Measurements from ENCODE around the gene TSPO2.

DNA sequence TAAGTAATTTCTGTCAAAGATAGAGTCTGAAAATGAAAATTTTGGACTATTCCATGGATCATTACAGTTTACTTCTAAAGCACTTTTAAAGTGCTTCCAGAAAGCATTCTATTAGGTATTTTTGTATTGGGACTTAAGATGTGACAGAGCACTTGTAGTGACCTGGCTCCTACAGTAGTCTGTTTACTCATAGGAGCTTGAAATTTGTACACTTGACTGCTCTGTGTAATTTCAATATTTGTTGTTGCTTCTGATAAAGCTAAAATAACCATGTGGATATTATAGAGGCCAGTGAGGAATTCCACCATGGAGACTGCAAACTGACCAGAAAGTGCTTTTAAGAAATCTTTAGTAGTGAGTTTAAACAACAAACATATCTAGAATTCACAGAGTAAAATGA lies 40.8 kb downstream of the TSPO2 start:
- TF ChIP-seq ZNF70 (CRISPR knock-in tag; IDR thresholded peaks at IDR 0.05) = no peak
- TF ChIP-seq, protein P1, sequence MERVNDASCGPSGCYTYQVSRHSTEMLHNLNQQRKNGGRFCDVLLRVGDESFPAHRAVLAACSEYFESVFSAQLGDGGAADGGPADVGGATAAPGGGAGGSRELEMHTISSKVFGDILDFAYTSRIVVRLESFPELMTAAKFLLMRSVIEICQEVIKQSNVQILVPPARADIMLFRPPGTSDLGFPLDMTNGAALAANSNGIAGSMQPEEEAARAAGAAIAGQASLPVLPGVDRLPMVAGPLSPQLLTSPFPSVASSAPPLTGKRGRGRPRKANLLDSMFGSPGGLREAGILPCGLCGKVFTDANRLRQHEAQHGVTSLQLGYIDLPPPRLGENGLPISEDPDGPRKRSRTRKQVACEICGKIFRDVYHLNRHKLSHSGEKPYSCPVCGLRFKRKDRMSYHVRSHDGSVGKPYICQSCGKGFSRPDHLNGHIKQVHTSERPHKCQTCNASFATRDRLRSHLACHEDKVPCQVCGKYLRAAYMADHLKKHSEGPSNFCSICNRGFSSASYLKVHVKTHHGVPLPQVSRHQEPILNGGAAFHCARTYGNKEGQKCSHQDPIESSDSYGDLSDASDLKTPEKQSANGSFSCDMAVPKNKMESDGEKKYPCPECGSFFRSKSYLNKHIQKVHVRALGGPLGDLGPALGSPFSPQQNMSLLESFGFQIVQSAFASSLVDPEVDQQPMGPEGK (CRISPR knock-in tag; IDR thresholded peaks at IDR 0.05; ENCODE audit: borderline replicate concordance) = no peak
- TF ChIP-seq ZFP3 (CRISPR knock-in tag; IDR thresholded peaks at IDR 0.05) = no peak
- no peak for TF ChIP-seq SNAI2 (CRISPR knock-in tag; IDR thresholded peaks at IDR 0.05)
- TF ChIP-seq ZFP30 (CRISPR knock-in tag; IDR thresholded peaks at IDR 0.05) = no peak
- no peak for TF ChIP-seq GLIS3 (CRISPR knock-in tag; IDR thresholded peaks at IDR 0.05)
- TF ChIP-seq, protein P2, sequence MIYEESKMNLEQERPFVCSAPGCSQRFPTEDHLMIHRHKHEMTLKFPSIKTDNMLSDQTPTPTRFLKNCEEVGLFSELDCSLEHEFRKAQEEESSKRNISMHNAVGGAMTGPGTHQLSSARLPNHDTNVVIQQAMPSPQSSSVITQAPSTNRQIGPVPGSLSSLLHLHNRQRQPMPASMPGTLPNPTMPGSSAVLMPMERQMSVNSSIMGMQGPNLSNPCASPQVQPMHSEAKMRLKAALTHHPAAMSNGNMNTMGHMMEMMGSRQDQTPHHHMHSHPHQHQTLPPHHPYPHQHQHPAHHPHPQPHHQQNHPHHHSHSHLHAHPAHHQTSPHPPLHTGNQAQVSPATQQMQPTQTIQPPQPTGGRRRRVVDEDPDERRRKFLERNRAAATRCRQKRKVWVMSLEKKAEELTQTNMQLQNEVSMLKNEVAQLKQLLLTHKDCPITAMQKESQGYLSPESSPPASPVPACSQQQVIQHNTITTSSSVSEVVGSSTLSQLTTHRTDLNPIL (CRISPR knock-in tag; IDR thresholded peaks at IDR 0.05; ENCODE audit: low read depth) = no peak
- no peak for TF ChIP-seq ESRRG (CRISPR knock-in tag; IDR thresholded peaks at IDR 0.05)
- no peak for TF ChIP-seq OSR1 (CRISPR knock-in tag; IDR thresholded peaks at IDR 0.05)
- no peak for TF ChIP-seq PPARA (CRISPR knock-in tag; IDR thresholded peaks at IDR 0.05; ENCODE audit: borderline replicate concordance)
- no peak for TF ChIP-seq BACH2 (CRISPR knock-in tag; IDR thresholded peaks at IDR 0.05; ENCODE audit: borderline replicate concordance)
- TF ChIP-seq ARNTL (CRISPR knock-in tag; IDR thresholded peaks at IDR 0.05; ENCODE audit: borderline replicate concordance, low read depth) = no peak
- no peak for TF ChIP-seq TCF4 (CRISPR knock-in tag; IDR thresholded peaks at IDR 0.05; ENCODE audit: borderline replicate concordance)
- TF ChIP-seq, protein P3, sequence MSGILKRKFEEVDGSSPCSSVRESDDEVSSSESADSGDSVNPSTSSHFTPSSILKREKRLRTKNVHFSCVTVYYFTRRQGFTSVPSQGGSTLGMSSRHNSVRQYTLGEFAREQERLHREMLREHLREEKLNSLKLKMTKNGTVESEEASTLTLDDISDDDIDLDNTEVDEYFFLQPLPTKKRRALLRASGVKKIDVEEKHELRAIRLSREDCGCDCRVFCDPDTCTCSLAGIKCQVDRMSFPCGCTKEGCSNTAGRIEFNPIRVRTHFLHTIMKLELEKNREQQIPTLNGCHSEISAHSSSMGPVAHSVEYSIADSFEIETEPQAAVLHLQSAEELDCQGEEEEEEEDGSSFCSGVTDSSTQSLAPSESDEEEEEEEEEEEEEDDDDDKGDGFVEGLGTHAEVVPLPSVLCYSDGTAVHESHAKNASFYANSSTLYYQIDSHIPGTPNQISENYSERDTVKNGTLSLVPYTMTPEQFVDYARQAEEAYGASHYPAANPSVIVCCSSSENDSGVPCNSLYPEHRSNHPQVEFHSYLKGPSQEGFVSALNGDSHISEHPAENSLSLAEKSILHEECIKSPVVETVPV (CRISPR knock-in tag; IDR thresholded peaks at IDR 0.05) = no peak
